Retinal pigment epithelial cell (primary cell): Measurements from ENCODE around the gene APOBEC3B.

Experiments
- DNase-seq: peaks from one replicate; pipeline ENCODE4 v3.0.0-alpha.2; 2010; ENCODE audit warnings: low read depth
- H3K4me3 ChIP-seq: 2 replicates; pipeline ENCODE4 v1.5.1; 2011; ENCODE audit warnings: mild to moderate bottlenecking, low read length, control low read depth, moderate library complexity
- CTCF ChIP-seq: conservative IDR thresholded peaks from 2 replicates; pipeline ENCODE4 v1.5.1; 2011; ENCODE audit warnings: low read depth, low read length, control low read depth, inconsistent platforms

Gene APOBEC3B

GRCh38 chr22:38951734-38952133 lies 30.4 kb upstream of the APOBEC3B start:
- TF ChIP-seq CTCF: no peak
- DNase-seq: no peak
- H3K4me3 ChIP-seq: no peak overlapping the region

- no peak for TF ChIP-seq CTCF
- DNase-seq: no peak
- H3K4me3 ChIP-seq: no peak overlapping the region
Measured at GRCh38 chr22:38952281-38952993, 29.7 kb upstream of the APOBEC3B start.

- no peak for DNase-seq
- no peak overlapping the region for H3K4me3 ChIP-seq
- no peak for TF ChIP-seq CTCF
Measured at GRCh38 chr22:38953091-38953490, 29.1 kb upstream of the APOBEC3B start.

DNA sequence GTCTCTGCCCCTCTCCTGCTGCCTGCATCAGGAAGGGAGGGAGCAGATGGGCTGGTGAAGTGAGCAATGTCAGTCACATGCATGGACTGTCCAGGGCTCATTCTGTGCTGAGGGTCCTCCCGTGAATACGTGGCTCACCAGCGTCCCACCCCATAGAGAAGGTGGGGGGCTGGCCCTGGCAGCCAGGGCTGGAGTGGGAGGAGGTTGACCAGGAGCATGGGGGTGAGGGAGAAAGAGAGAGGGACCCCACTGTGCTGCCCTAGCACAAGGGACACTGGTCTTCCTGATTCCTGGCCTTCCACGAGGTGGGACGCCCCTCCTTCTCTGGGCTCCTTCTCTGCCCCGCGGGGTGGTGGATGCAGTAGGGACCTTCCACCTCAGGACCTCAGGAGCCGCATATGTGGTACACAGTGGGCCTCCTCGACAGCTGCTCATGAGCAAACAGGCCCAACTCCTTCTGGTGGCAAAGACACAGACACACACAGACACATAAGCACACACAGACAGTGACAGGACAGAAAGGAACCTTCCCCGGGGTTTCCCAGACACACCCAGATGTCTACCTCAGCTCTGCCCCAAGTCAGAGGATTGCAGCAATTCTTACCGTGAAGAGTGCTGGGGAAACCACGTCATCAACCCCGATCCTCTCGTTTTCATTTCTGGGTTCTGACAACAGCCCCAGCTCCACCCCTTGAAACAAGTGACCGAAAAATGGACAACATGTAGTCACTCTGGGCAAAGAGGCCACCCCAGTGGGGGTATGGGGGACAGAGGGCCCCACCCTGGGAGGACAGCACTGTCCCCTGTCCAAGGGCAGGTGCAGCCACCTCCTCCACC lies 28.4 kb upstream of the APOBEC3B start:
- DNase-seq: no peak
- H3K4me3 ChIP-seq: no peak overlapping the region
- no peak for TF ChIP-seq CTCF

- TF ChIP-seq CTCF: no peak
- DNase-seq: no peak
- no peak overlapping the region for H3K4me3 ChIP-seq
Measured at GRCh38 chr22:38954414-38955043, 27.6 kb upstream of the APOBEC3B start.

- no peak for TF ChIP-seq CTCF
- no peak overlapping the region for H3K4me3 ChIP-seq
- DNase-seq: no peak
Measured at GRCh38 chr22:38955250-38955905, 26.8 kb upstream of the APOBEC3B start.
